Endodermal cell (in vitro differentiated cells): ENCODE measurements around the gene IGFBP2. TPM values are rescaled to one million over a fixed set of nuclear protein-coding genes. Genes with fewer than 3 reads are reported as not detected.

Experiments used
- DNase-seq: peaks from one replicate; pipeline ENCODE4 v3.0.0-alpha.2; 2017
- H3K27ac ChIP-seq: 2 replicates; pipeline ENCODE4 v1.5.1; 2013; ENCODE audit warnings: mild to moderate bottlenecking, low read depth, low read length, moderate library complexity
- H3K27me3 ChIP-seq: 2 replicates; pipeline ENCODE4 v1.6.1; 2013; ENCODE audit warnings: mild to moderate bottlenecking, low read length, moderate library complexity; ENCODE audit not compliant: insufficient read depth, control insufficient read depth, poor library complexity, severe bottlenecking
- H3K36me3 ChIP-seq: 2 replicates; pipeline ENCODE4 v1.7.0; 2013; ENCODE audit warnings: mild to moderate bottlenecking, low read length, moderate library complexity; ENCODE audit not compliant: control insufficient read depth, insufficient read depth
- H3K4me1 ChIP-seq: one replicate; pipeline ENCODE4 v1.7.0; 2013; ENCODE audit warnings: low read length; ENCODE audit not compliant: control insufficient read depth, insufficient read depth
- H3K4me3 ChIP-seq: 2 replicates; pipeline ENCODE4 v1.5.1; 2013; ENCODE audit warnings: mild to moderate bottlenecking, low read length, moderate library complexity
- H3K9ac ChIP-seq: 2 replicates; pipeline ENCODE4 v1.6.1; 2013; ENCODE audit warnings: mild to moderate bottlenecking, low read length, moderate library complexity; ENCODE audit not compliant: poor library complexity, severe bottlenecking; ENCODE audit errors: extremely low read depth
- H3K9me3 ChIP-seq: 2 replicates; pipeline ENCODE4 v1.6.1; 2013; ENCODE audit warnings: mild to moderate bottlenecking, low read length, moderate library complexity; ENCODE audit not compliant: control insufficient read depth
- H3K27ac Mint-ChIP-seq: 2 replicates; pipeline ENCODE4 v1.8.0; 2020; ENCODE audit warnings: mixed read lengths
- H3K27me3 Mint-ChIP-seq: 2 replicates; pipeline ENCODE4 v1.8.0; 2021; ENCODE audit warnings: mild to moderate bottlenecking, mixed read lengths; ENCODE audit not compliant: insufficient read depth
- H3K36me3 Mint-ChIP-seq: 2 replicates; pipeline ENCODE4 v1.8.0; 2020; ENCODE audit warnings: low read depth, mixed read lengths
- H3K4me1 Mint-ChIP-seq: 2 replicates; pipeline ENCODE4 v1.8.0; 2020; ENCODE audit warnings: mixed read lengths
- H3K4me3 Mint-ChIP-seq: 2 replicates; pipeline ENCODE4 v1.8.0; 2020; ENCODE audit warnings: mild to moderate bottlenecking, moderate library complexity, mixed read lengths
- H3K9me3 Mint-ChIP-seq: 2 replicates; pipeline ENCODE4 v1.8.0; 2020; ENCODE audit warnings: mild to moderate bottlenecking, mixed read lengths
- CTCF ChIP-seq: fragments of 200-600 bp; sonication (generic); conservative IDR thresholded peaks from 2 replicates; pipeline ENCODE4 v1.5.0; 2021; ENCODE audit warnings: antibody characterized with exemption, mild to moderate bottlenecking
- WGBS, 2 experiments: methylation state at CpG; one replicate each; pipeline versions ENCODE4 v1.1.5 to v1.1.7; 2013; ENCODE audit warnings: missing lambda C conversion rate in 2 of 2, mixed read lengths in 1 of 2; ENCODE audit not compliant: insufficient coverage in 1 of 2, insufficient read length in 1 of 2; 5-methylcytosine and 5-hydroxymethylcytosine counted together
- total RNA-seq, 2 donors: library from RNA; stranded (reverse); fragmentation: NEBNext Ultra II Directional in 1 of 2; extraction: Animal tissue kit (Norgen Biotek cat#: 25700) in 1 of 2; gene quantifications; 2 replicates in 1 of 2; 3 replicates in 1 of 2; pipeline ENCODE4 v1.2.1, GENCODE V29; 2021

Gene IGFBP2
- total RNA-seq, 2 donors from 2014 or later = 80.8 to 313 TPM

- no peak for DNase-seq
- no peaks in the 10 kb centered on the region for H3K36me3 ChIP-seq
- 91 to 92% methylated on average over 11 to 17 of the region's 17 CpGs for WGBS, 2 experiments
- no peak for TF ChIP-seq CTCF
- H3K4me3 ChIP-seq = no peak overlapping the region
- Mint-ChIP-seq H3K27me3 (peaks cover 4% of the 10 kb centered on the region), H3K4me3 (no peak overlapping the region), H3K4me1 (peaks cover 7% of the 10 kb centered on the region), H3K27ac (no peak overlapping the region), H3K36me3 (no peaks in the 10 kb centered on the region), H3K9me3 (no peaks in the 10 kb centered on the region)
- peaks cover 7% of the 10 kb centered on the region for H3K4me1 ChIP-seq
- no peak overlapping the region for H3K27ac ChIP-seq
- no peaks in the 10 kb centered on the region for H3K27me3 ChIP-seq
- H3K9me3 ChIP-seq = no peaks in the 10 kb centered on the region
- no peak overlapping the region for H3K9ac ChIP-seq
Observed at GRCh38 chr2:216670266-216671080, 37.3 kb downstream of the IGFBP2 start.

- Mint-ChIP-seq H3K27me3 (peaks cover 4% of the 10 kb centered on the region), H3K4me1 (peaks cover 1% of the 10 kb centered on the region), H3K36me3 (no peaks in the 10 kb centered on the region), H3K9me3 (no peaks in the 10 kb centered on the region), H3K27ac (no peak overlapping the region), H3K4me3 (no peak overlapping the region)
- WGBS, 2 experiments = 91 to 94% methylated on average over 7 to 11 of the region's 11 CpGs
- Histone ChIP-seq H3K36me3 (no peaks in the 10 kb centered on the region), H3K9ac (no peak overlapping the region), H3K9me3 (no peaks in the 10 kb centered on the region), H3K27ac (no peak overlapping the region), H3K27me3 (no peaks in the 10 kb centered on the region), H3K4me1 (peaks cover 1% of the 10 kb centered on the region), H3K4me3 (no peak overlapping the region)
- DNase-seq = no peak
- no peak for TF ChIP-seq CTCF
Observed at GRCh38 chr2:216671081-216671411, 37.8 kb downstream of the IGFBP2 start.

- peaks cover 4% of the 10 kb centered on the region for H3K27me3 Mint-ChIP-seq
- H3K9me3 Mint-ChIP-seq = no peaks in the 10 kb centered on the region
- WGBS, 2 experiments = 93 to 95% methylated on average over 4 to 9 of the region's 12 CpGs
- H3K27ac Mint-ChIP-seq = no peak overlapping the region
- H3K9me3 ChIP-seq = no peaks in the 10 kb centered on the region
- H3K4me1 ChIP-seq = no peaks in the 10 kb centered on the region
- no peaks in the 10 kb centered on the region for H3K27me3 ChIP-seq
- no peak overlapping the region for H3K4me3 ChIP-seq
- H3K36me3 Mint-ChIP-seq = no peaks in the 10 kb centered on the region
- no peak for TF ChIP-seq CTCF
- no peaks in the 10 kb centered on the region for H3K4me1 Mint-ChIP-seq
- DNase-seq = no peak
- no peak overlapping the region for H3K4me3 Mint-ChIP-seq
- no peak overlapping the region for H3K9ac ChIP-seq
- no peak overlapping the region for H3K27ac ChIP-seq
- no peaks in the 10 kb centered on the region for H3K36me3 ChIP-seq
Observed at GRCh38 chr2:216671791-216672343, 38.6 kb downstream of the IGFBP2 start.
